Activated naive CD8-positive, alpha-beta T cell treated with anti-CD3 and anti-CD28 coated beads, Interleukin-2, amount 10 ng/mL, durations not matched to agents 7 days and 5 days (primary cell): ENCODE data around the gene TMEM202. TPM values are rescaled to one million over a fixed set of nuclear protein-coding genes. Genes with fewer than 3 reads are reported as not detected.
"Not testable (repeated sequence)": the region's sequence is repeated elsewhere in the genome, so short reads cannot be mapped to it uniquely, and the experiment has no call there.

Experiments used
- ATAC-seq: fragments of 150-1000 bp; cut with Tn5 transposase; one replicate; pipeline ENCODE4 v1.10.0; 2021; ENCODE audit warnings: low read depth, moderate library complexity
- POLR2A ChIA-PET: fragments of 350-600 bp; sonication (Branson Sonifier 250); formaldehyde crosslinking; loops from one replicate; lab custom pipeline; 2021; ENCODE audit warnings: antibody characterized with exemption; lab: Charles Lee
- DNase-seq: peaks from one replicate; pipeline ENCODE4 v3.0.0; 2021
- H3K27ac Mint-ChIP-seq: one replicate; pipeline ENCODE4 v1.8.0; 2022; ENCODE audit warnings: mild to moderate bottlenecking, mixed read lengths
- H3K27me3 Mint-ChIP-seq: one replicate; pipeline ENCODE4 v1.8.0; 2022; ENCODE audit warnings: mild to moderate bottlenecking, moderate library complexity, mixed read lengths
- H3K36me3 Mint-ChIP-seq: one replicate; pipeline ENCODE4 v1.8.0; 2021; ENCODE audit warnings: mild to moderate bottlenecking, mixed read lengths
- H3K4me1 Mint-ChIP-seq: one replicate; pipeline ENCODE4 v1.8.0; 2021; ENCODE audit warnings: mixed read lengths
- H3K4me3 Mint-ChIP-seq: one replicate; pipeline ENCODE4 v1.8.0; 2022; ENCODE audit warnings: mild to moderate bottlenecking, moderate library complexity, mixed read lengths
- H3K9me3 Mint-ChIP-seq: one replicate; pipeline ENCODE4 v1.8.0; 2021; ENCODE audit warnings: mixed read lengths
- total RNA-seq, 2 experiments: library from RNA; stranded (reverse); gene quantifications; one replicate each; pipeline ENCODE4 v1.2.3, GENCODE V29; 2021

The TMEM202 gene
- total RNA-seq, 2 experiments from 2014 or later = not detected

GRCh38 chr15:72377331-72377730 is 20.8 kb upstream of the TMEM202 start:
- Mint-ChIP-seq H3K4me1 (peaks cover 35% of the 10 kb centered on the region), H3K9me3 (no peaks in the 10 kb centered on the region), H3K27me3 (no peaks in the 10 kb centered on the region), H3K36me3 (no peaks in the 10 kb centered on the region), H3K4me3 (no peak overlapping the region), H3K27ac (no peak overlapping the region)
- ATAC-seq = no peak
- POLR2A ChIA-PET = interaction anchor here (4.6 kb wide), 1 partner anchor 97 kb away, joined by 32 read pairs; the partner anchor contains the start of gene ARIH1
- DNase-seq = no peak

DNA sequence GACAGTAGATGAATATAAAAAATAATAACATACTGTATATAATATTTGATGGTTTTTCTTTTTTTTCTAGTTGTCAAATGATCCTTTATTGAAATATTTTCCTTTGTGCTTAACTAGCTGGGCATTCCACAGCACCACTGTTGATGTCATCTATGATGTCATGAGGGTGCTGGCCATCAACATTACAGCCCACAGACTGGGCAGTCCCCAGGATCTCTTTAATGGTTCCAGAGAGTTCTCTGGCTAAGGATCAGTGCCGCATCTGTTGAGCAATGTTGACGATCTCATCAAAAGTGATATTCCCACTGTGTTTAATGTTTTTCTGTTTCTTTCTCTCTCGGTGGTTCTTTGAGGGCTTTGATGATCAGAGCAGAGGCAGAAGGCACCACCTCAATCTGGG is 19.0 kb upstream of the TMEM202 start:
- H3K4me1 Mint-ChIP-seq = peaks cover 31% of the 10 kb centered on the region
- H3K4me3 Mint-ChIP-seq, ATAC-seq, DNase-seq, H3K27me3 Mint-ChIP-seq, POLR2A ChIA-PET, H3K27ac Mint-ChIP-seq, H3K9me3 Mint-ChIP-seq, H3K36me3 Mint-ChIP-seq: not testable (repeated sequence)

DNA sequence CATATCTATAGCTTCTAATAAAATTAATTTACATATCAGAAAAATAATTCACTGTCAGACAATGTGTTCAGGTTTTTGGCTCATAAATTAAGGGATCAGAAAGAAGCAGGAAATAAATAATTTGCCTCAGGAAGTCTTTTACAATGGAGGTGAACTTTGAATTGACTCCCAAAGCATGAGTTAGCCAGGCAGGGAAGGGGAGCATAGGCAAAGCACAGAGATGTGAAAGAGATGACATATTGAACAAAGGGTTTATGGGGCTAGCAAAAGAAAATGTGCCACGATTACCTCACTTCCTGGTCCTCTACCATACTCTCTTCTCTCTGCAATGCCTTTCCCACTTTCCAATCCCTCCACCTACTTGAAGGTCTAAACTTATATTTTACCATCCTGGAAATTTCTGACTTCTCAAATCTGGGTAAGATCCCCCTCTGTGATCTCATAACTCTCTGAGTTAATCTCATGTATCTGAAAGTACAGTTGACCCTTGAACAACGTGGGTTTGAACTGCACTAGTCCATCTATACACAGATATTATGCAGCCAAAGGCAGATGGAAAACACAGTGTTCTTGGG is 18.2 kb upstream of the TMEM202 start:
- no peaks in the 10 kb centered on the region for H3K9me3 Mint-ChIP-seq
- no peak overlapping the region for H3K4me3 Mint-ChIP-seq
- no peaks in the 10 kb centered on the region for H3K36me3 Mint-ChIP-seq
- H3K4me1 Mint-ChIP-seq = peaks cover 25% of the 10 kb centered on the region
- ATAC-seq (no peak), DNase-seq (no peak)
- H3K27ac Mint-ChIP-seq = no peak overlapping the region
- peaks cover 10% of the 10 kb centered on the region for H3K27me3 Mint-ChIP-seq
- POLR2A ChIA-PET = no interaction called here

GRCh38 chr15:72380743-72381142 is 17.4 kb upstream of the TMEM202 start:
- ATAC-seq (no peak), DNase-seq (no peak)
- Mint-ChIP-seq H3K27ac (no peak overlapping the region), H3K36me3 (no peaks in the 10 kb centered on the region), H3K4me3 (no peak overlapping the region), H3K9me3 (no peaks in the 10 kb centered on the region), H3K4me1 (peaks cover 18% of the 10 kb centered on the region), H3K27me3 (peaks cover 14% of the 10 kb centered on the region)
- POLR2A ChIA-PET = no interaction called here

- Mint-ChIP-seq H3K4me1 (peaks cover 7% of the 10 kb centered on the region), H3K9me3 (no peaks in the 10 kb centered on the region), H3K36me3 (no peaks in the 10 kb centered on the region), H3K27me3 (peaks cover 16% of the 10 kb centered on the region), H3K27ac (no peak overlapping the region), H3K4me3 (no peak overlapping the region)
- ATAC-seq = no peak
- DNase-seq = no peak
- POLR2A ChIA-PET = interaction anchor here (0.7 to 1.0 kb wide), 2 partner anchors 16 to 304 kb away, joined by 3 read pairs; partner anchors contain the start of genes BBS4 and HIGD2B
Measured at GRCh38 chr15:72382146-72382545, 16.0 kb upstream of the TMEM202 start.

GRCh38 chr15:72387741-72388140 is 10.4 kb upstream of the TMEM202 start:
- Mint-ChIP-seq H3K27ac (no peak overlapping the region), H3K4me1 (no peaks in the 10 kb centered on the region), H3K27me3 (peaks cover 30% of the 10 kb centered on the region), H3K9me3 (no peaks in the 10 kb centered on the region), H3K4me3 (no peak overlapping the region), H3K36me3 (no peaks in the 10 kb centered on the region)
- no peak for ATAC-seq
- no peak for DNase-seq
- POLR2A ChIA-PET = no interaction called here

DNA sequence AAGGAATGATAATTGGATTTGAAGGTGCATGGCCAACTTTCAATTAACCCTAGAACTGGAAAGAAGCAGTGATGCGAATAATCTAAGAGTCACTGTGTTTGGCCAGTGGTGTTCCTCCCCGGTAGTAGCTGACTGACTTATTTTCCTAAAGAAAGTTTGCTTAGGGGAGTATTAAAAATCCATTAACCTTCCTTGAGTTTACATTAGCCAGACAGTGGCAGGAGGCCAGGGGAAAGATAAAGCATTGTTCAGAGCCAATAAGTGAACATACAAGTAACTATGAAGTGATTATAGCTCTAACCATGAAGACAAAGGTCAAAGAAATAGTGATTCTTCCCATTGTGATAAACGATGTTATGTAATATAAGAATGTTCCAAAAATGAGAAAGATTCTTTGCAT is 8.9 kb upstream of the TMEM202 start:
- H3K4me3 Mint-ChIP-seq = no peak overlapping the region
- no peaks in the 10 kb centered on the region for H3K36me3 Mint-ChIP-seq
- peaks cover 28% of the 10 kb centered on the region for H3K27me3 Mint-ChIP-seq
- no peak overlapping the region for H3K27ac Mint-ChIP-seq
- H3K9me3 Mint-ChIP-seq = no peaks in the 10 kb centered on the region
- DNase-seq (no peak), ATAC-seq (no peak)
- POLR2A ChIA-PET = no interaction called here
- H3K4me1 Mint-ChIP-seq = no peaks in the 10 kb centered on the region

GRCh38 chr15:72396331-72396730 is 1.8 kb upstream of the TMEM202 start:
- H3K4me1 Mint-ChIP-seq, H3K36me3 Mint-ChIP-seq, ATAC-seq, POLR2A ChIA-PET, H3K27ac Mint-ChIP-seq, H3K9me3 Mint-ChIP-seq, H3K4me3 Mint-ChIP-seq, DNase-seq: not testable (repeated sequence)
- peaks cover 23% of the 10 kb centered on the region for H3K27me3 Mint-ChIP-seq

DNA sequence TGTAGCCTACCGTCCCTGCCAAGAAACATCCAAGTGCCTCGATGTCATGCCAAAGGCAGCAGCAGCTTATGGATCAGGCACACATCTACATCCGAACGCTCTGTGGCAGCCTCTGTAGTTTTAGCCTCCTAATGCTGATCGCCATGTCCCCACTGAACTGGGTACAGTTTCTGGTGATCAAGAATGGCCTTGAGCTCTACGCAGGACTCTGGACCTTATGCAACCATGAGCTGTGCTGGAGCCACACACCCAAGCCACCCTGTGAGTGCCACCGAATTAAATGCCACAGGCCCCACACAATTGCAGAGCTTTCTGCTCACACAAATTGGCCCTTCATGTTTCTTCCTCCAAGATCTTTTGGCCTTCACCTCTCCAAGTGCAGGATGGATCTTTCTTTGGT is 543 bp downstream of the TMEM202 start:
- no peak for ATAC-seq
- no peaks in the 10 kb centered on the region for H3K4me1 Mint-ChIP-seq
- POLR2A ChIA-PET = no interaction called here
- peaks cover 30% of the 10 kb centered on the region for H3K27me3 Mint-ChIP-seq
- no peak overlapping the region for H3K27ac Mint-ChIP-seq
- no peaks in the 10 kb centered on the region for H3K9me3 Mint-ChIP-seq
- no peaks in the 10 kb centered on the region for H3K36me3 Mint-ChIP-seq
- no peak for DNase-seq
- H3K4me3 Mint-ChIP-seq = no peak overlapping the region

- H3K4me3 Mint-ChIP-seq = no peak overlapping the region
- no peaks in the 10 kb centered on the region for H3K36me3 Mint-ChIP-seq
- H3K9me3 Mint-ChIP-seq = no peaks in the 10 kb centered on the region
- no peaks in the 10 kb centered on the region for H3K4me1 Mint-ChIP-seq
- ATAC-seq (no peak), DNase-seq (no peak)
- peaks cover 51% of the 10 kb centered on the region for H3K27me3 Mint-ChIP-seq
- H3K27ac Mint-ChIP-seq = no peak overlapping the region
- POLR2A ChIA-PET = interaction anchor here (0.6 kb wide), 1 partner anchor 128 kb away, joined by 3 read pairs; no protein-coding TSS in a partner anchor
Measured at GRCh38 chr15:72402726-72403125, 4.6 kb downstream of the TMEM202 start.

- no peak for DNase-seq
- H3K4me3 Mint-ChIP-seq = no peak overlapping the region
- H3K4me1 Mint-ChIP-seq = no peaks in the 10 kb centered on the region
- no peak for ATAC-seq
- no peaks in the 10 kb centered on the region for H3K36me3 Mint-ChIP-seq
- H3K27ac Mint-ChIP-seq = no peak overlapping the region
- POLR2A ChIA-PET = no interaction called here
- H3K9me3 Mint-ChIP-seq = no peaks in the 10 kb centered on the region
- H3K27me3 Mint-ChIP-seq = peaks cover 49% of the 10 kb centered on the region
Measured at GRCh38 chr15:72404356-72404755, 6.3 kb downstream of the TMEM202 start.

DNA sequence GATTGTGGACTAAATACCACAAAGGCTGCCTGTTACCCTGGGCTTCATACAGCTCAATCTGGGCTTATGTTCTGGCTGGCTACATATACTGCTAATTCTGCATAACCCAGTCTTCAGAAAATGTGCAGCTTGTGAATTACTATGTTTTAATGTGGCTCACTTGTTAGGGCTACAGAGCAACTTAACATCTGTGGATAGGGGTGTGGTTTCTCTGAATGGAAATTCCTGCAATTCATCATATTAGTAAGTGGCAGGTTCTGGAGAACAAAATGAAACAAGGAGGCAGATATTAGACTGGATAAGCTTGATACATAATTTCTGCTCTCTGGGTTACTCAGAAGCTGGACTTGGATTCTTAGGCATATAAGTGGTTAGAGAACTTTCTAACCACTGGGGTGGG is 6.7 kb downstream of the TMEM202 start:
- no peak overlapping the region for H3K4me3 Mint-ChIP-seq
- no peaks in the 10 kb centered on the region for H3K4me1 Mint-ChIP-seq
- peaks cover 50% of the 10 kb centered on the region for H3K27me3 Mint-ChIP-seq

DNA sequence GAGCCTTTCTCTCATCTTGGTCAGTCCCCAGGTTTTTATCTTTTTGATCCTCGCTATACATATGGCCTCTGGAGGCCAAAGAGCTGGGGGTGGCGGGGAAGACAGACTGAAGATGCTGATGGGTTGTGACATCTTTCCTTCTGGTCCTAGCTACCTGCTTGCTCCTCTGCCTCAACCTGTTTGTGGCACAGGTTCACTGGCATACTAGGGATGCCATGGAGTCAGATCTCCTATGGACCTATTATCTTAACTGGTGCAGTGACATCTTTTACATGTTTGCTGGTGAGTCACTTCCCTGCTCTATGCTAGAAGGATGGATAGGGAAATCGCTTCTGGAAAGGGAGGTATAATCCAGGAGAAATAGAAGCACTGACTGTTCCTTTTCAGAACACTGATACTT is 8.8 kb downstream of the TMEM202 start:
- Mint-ChIP-seq H3K4me1 (no peaks in the 10 kb centered on the region), H3K9me3 (peaks cover 1% of the 10 kb centered on the region), H3K4me3 (no peak overlapping the region), H3K27ac (no peak overlapping the region), H3K36me3 (no peaks in the 10 kb centered on the region), H3K27me3 (peaks cover 48% of the 10 kb centered on the region)
- ATAC-seq = no peak
- POLR2A ChIA-PET = no interaction called here
- no peak for DNase-seq

More for the DNA sequence above, 6.7 kb downstream of the TMEM202 start:
- DNase-seq = no peak
- no peak for ATAC-seq
- Mint-ChIP-seq H3K9me3 (no peaks in the 10 kb centered on the region), H3K27ac (no peak overlapping the region), H3K36me3 (no peaks in the 10 kb centered on the region)
- POLR2A ChIA-PET = no interaction called here

DNA sequence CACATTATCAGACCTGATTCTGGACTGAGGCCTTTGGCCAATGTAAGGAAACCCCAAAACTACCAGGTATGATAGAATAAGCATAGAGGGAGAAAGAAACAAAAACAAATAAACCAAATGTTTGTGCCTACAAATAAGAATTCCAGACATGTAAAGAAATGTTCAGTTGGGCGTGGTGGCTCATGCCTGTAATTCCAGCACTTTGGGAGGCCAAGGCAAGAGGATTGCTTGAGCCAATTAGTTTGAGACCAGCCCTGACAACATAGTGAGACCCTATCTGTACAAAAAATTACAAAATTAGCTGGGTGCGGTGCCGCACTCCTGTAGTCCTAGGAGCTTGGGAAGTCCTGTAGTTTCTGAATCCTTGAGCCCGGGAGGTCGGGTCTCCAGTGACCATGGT is 13.0 kb downstream of the TMEM202 start:
- no peak for DNase-seq
- peaks cover 6% of the 10 kb centered on the region for H3K9me3 Mint-ChIP-seq
- no peaks in the 10 kb centered on the region for H3K4me1 Mint-ChIP-seq
- no peaks in the 10 kb centered on the region for H3K36me3 Mint-ChIP-seq
- H3K27ac Mint-ChIP-seq = no peak overlapping the region
- no peak overlapping the region for H3K4me3 Mint-ChIP-seq
- H3K27me3 Mint-ChIP-seq = peaks cover 21% of the 10 kb centered on the region
- no peak for ATAC-seq
- POLR2A ChIA-PET = no interaction called here
